ENCODE data around the gene TIMP4. TPM values are rescaled to one million over a fixed set of nuclear protein-coding genes. Genes with fewer than 3 reads are reported as not detected.

Gene TIMP4
- total RNA-seq, 3 donors from 2014 or later = 1.2 to 8.7 (median 3.6) TPM

- TF ChIP-seq, protein P1, sequence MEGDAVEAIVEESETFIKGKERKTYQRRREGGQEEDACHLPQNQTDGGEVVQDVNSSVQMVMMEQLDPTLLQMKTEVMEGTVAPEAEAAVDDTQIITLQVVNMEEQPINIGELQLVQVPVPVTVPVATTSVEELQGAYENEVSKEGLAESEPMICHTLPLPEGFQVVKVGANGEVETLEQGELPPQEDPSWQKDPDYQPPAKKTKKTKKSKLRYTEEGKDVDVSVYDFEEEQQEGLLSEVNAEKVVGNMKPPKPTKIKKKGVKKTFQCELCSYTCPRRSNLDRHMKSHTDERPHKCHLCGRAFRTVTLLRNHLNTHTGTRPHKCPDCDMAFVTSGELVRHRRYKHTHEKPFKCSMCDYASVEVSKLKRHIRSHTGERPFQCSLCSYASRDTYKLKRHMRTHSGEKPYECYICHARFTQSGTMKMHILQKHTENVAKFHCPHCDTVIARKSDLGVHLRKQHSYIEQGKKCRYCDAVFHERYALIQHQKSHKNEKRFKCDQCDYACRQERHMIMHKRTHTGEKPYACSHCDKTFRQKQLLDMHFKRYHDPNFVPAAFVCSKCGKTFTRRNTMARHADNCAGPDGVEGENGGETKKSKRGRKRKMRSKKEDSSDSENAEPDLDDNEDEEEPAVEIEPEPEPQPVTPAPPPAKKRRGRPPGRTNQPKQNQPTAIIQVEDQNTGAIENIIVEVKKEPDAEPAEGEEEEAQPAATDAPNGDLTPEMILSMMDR (IDR thresholded peaks at IDR 0.05) = no peak
- no peak for DNase-seq
- intact Hi-C loops (cut with DNase I, micrococcal nuclease) = no loop called here
These were observed 26.5 kb upstream of the TIMP4 start for GRCh38 chr3:12185172-12185710.

DNA sequence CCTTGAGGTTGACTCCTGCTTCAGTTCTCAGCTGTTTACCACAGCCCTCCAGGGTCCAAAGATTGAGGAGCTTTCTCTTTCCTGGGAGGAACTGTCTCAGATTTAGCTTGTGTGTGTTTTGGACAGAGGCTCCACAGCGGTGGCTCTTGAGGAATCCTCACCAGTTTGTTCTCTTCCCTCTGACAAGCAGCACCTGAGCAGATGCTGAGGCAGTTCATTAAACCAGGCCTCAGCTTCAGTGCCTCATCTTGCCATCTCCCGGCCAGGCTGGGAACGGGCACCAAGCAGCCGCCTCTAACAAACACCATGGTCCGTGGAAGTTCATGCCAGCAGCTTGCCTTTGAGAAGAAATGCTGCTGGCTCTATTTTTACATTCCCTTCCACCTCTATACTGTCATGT, 25.8 kb upstream of the TIMP4 start:
- TF ChIP-seq, protein P1 (IDR thresholded peaks at IDR 0.05) = no peak
- intact Hi-C loops (cut with DNase I, micrococcal nuclease) = no loop called here
- H3K4me1 ChIP-seq (ENCODE audit: low read depth) = peaks cover 9% of the 10 kb centered on the region
- no peak for ATAC-seq
- no peak overlapping the region for H3K4me3 ChIP-seq
- no peaks in the 10 kb centered on the region for H3K36me3 ChIP-seq (ENCODE audit: low read depth)
- no peak for DNase-seq
- H3K9me3 ChIP-seq = no peaks in the 10 kb centered on the region

More at GRCh38 chr3:12185172-12185710, 26.5 kb upstream of the TIMP4 start:
- H3K36me3 ChIP-seq (ENCODE audit: low read depth) = no peaks in the 10 kb centered on the region
- no peaks in the 10 kb centered on the region for H3K9me3 ChIP-seq
- H3K4me1 ChIP-seq (ENCODE audit: low read depth) = peaks cover 5% of the 10 kb centered on the region
- ATAC-seq = no peak
- no peak overlapping the region for H3K4me3 ChIP-seq

DNA sequence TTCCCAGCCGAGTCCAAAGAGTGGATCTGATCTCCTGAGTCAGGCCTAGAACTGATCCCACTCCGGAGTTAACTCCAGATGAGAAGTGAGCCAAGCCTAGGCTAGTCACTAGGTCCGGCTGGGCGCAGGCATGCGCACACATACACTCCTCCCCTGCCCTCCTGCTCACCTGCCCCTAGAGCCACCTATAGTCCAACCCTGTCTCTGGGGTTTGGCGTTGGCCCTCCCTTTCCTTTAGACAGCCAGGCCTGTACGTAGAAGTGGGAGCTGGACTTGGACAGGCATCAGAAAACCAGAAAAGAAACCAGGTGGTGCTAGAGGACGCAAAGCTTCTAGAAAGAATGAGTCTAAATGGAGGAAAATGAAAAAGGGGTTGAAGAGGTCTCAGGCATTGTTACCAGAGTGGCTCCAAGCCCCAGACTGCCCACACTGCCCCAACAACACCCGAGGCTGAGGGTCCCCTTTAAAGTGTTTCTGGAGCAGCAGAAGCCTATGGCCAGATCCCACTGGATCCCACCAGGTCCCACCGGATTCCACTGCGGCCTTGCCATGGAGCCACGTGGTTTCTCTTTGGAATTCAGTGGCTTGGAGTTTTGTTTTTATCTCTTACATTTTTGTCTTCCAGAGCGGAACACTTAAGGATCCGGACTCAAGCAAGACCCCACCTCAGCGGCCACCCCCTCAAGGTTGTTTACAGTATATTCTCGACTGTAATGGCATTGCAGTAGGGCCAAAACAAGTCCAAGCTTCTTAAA, 24.2 kb upstream of the TIMP4 start:
- H3K4me3 ChIP-seq = no peak overlapping the region
- peaks cover 9% of the 10 kb centered on the region for H3K4me1 ChIP-seq (ENCODE audit: low read depth)
- DNase-seq (no peak), ATAC-seq (no peak)
- H3K36me3 ChIP-seq (ENCODE audit: low read depth) = no peaks in the 10 kb centered on the region
- intact Hi-C loops (cut with DNase I, micrococcal nuclease) = no loop called here
- no peaks in the 10 kb centered on the region for H3K9me3 ChIP-seq
- TF ChIP-seq, protein P1 (IDR thresholded peaks at IDR 0.05) = no peak

DNA sequence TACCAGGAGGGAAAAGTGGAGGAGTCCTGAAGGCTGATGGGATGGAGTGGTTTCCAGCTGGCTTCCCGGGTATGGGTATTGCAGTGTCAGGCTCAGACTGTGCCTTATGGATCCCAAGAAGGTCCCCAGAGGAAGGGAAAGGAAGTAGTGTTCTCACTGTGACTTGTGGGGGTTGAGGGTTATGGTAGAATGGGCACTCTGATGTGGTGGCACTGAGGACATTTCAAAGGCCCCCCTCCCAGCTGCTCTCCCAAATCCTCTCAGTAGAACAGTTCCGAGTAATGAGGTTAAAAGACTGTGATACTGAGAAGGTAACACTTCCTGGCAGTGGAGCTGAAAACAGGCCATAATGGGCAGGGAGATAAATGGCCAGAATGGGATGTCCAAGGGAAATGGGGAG, 23.1 kb upstream of the TIMP4 start:
- TF ChIP-seq, protein P1 (IDR thresholded peaks at IDR 0.05) = no peak
- no peaks in the 10 kb centered on the region for H3K36me3 ChIP-seq (ENCODE audit: low read depth)
- DNase-seq (no peak), ATAC-seq (no peak)
- H3K4me3 ChIP-seq = no peak overlapping the region
- peaks cover 7% of the 10 kb centered on the region for H3K4me1 ChIP-seq (ENCODE audit: low read depth)
- no peaks in the 10 kb centered on the region for H3K9me3 ChIP-seq
- intact Hi-C loops (cut with DNase I, micrococcal nuclease) = no loop called here

- TF ChIP-seq, protein P1 (IDR thresholded peaks at IDR 0.05) = no peak
- ATAC-seq = no peak
- Histone ChIP-seq H3K4me1 (ENCODE audit: low read depth) (peaks cover 7% of the 10 kb centered on the region), H3K9me3 (no peaks in the 10 kb centered on the region), H3K36me3 (ENCODE audit: low read depth) (no peaks in the 10 kb centered on the region), H3K4me3 (no peak overlapping the region)
- DNase-seq = no peak
- intact Hi-C loops (cut with DNase I, micrococcal nuclease) = no loop called here
These were observed 22.6 kb upstream of the TIMP4 start for GRCh38 chr3:12181301-12181700.

All from mucosa of descending colon (tissue), 3 donors.